Measurements from ENCODE around the gene CASZ1. TPM values are rescaled to one million over a fixed set of nuclear protein-coding genes. Genes with fewer than 3 reads are reported as not detected.
A peak's percentile ranks its signal among the peaks of the same experiment; 100 is the strongest.

CASZ1 gene
- total and polyA plus RNA-seq, 8 donors: 6.0 to 166 (median 39.8) TPM

- Histone ChIP-seq H3K27me3 (peaks cover 0 to 62% (median 23%) of the 10 kb centered on the region in 3 donors), H3K36me3 (no peaks in the 10 kb centered on the region), H3K27ac (no peak overlapping the region), H3K9me3 (no peaks in the 10 kb centered on the region), H3K4me3 (peak overlapping the region in 1 of 4 donors; percentile 11), H3K4me1 (peaks cover 9 to 14% (median 10%) of the 10 kb centered on the region in 4 donors)
- 32 to 53% (median 39%) methylated on average over 10 to 12 of the region's 12 CpGs for WGBS, 5 donors
- no peak for DNase-seq
- intact Hi-C loops (cut with DNase I; ENCODE audit: low total_unique reads): no loop called here
- TF ChIP-seq POLR2A (IDR thresholded peaks at IDR 0.05) (no peak), POLR2AphosphoS5 (IDR thresholded peaks at IDR 0.05) (no peak), EP300 (IDR thresholded peaks at IDR 0.05) (no peak)
- TF ChIP-seq, protein P1, sequence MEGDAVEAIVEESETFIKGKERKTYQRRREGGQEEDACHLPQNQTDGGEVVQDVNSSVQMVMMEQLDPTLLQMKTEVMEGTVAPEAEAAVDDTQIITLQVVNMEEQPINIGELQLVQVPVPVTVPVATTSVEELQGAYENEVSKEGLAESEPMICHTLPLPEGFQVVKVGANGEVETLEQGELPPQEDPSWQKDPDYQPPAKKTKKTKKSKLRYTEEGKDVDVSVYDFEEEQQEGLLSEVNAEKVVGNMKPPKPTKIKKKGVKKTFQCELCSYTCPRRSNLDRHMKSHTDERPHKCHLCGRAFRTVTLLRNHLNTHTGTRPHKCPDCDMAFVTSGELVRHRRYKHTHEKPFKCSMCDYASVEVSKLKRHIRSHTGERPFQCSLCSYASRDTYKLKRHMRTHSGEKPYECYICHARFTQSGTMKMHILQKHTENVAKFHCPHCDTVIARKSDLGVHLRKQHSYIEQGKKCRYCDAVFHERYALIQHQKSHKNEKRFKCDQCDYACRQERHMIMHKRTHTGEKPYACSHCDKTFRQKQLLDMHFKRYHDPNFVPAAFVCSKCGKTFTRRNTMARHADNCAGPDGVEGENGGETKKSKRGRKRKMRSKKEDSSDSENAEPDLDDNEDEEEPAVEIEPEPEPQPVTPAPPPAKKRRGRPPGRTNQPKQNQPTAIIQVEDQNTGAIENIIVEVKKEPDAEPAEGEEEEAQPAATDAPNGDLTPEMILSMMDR (IDR thresholded peaks at IDR 0.05): no peak
Observed at GRCh38 chr1:10835421-10835820, 39.0 kb upstream of the CASZ1 start.

DNA sequence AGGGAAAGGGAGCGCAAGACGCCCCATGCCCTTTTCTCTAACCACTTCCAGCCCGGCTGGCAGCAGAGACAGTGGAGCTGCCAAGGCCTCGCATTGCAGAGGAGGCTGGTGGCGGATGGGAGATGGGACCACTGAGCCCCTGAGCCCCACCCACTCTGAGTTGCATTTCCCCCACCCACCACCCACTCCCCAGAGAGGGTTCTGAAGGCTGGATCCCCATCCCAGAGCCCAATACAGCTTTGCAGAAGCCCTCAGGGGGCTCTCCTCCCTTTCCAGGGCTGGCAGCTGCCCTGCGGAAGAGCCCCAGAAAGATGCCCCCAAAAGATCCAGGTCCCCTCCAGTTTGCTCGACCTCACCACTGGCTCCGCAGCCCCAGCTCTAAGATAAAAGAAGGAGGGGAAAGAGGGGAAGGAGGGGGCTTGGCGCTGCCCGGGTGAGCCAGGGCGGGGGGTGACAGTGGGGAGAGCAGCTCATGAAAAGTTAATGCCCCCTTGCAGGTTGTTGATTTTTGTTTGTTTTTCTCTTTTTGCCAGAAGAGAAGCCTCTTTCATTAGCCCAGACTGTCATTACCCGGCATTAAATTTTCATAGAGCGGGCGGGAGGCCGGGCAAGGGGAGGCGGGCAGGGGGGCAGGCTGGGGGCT is 38.4 kb upstream of the CASZ1 start:
- WGBS, 5 donors: 56 to 62% (median 61%) methylated on average over 16 of the region's 16 CpGs
- no peak overlapping the region for H3K4me3 ChIP-seq
- H3K27me3 ChIP-seq: peaks cover 0 to 62% (median 23%) of the 10 kb centered on the region in 3 donors
- H3K9me3 ChIP-seq: no peaks in the 10 kb centered on the region
- no peak overlapping the region for H3K27ac ChIP-seq
- TF ChIP-seq, protein P1 (IDR thresholded peaks at IDR 0.05): no peak
- TF ChIP-seq POLR2A (IDR thresholded peaks at IDR 0.05) (no peak), EP300 (IDR thresholded peaks at IDR 0.05) (no peak), POLR2AphosphoS5 (IDR thresholded peaks at IDR 0.05) (no peak)
- no peak for DNase-seq
- intact Hi-C loops (cut with DNase I; ENCODE audit: low total_unique reads): no loop called here
- peaks cover 9 to 14% (median 10%) of the 10 kb centered on the region in 4 donors for H3K4me1 ChIP-seq
- H3K36me3 ChIP-seq: no peaks in the 10 kb centered on the region

- H3K9me3 ChIP-seq: no peaks in the 10 kb centered on the region
- no peak for DNase-seq
- H3K36me3 ChIP-seq: no peaks in the 10 kb centered on the region
- intact Hi-C loops (cut with DNase I; ENCODE audit: low total_unique reads): no loop called here
- TF ChIP-seq POLR2AphosphoS5 (IDR thresholded peaks at IDR 0.05) (no peak), EP300 (IDR thresholded peaks at IDR 0.05) (no peak), POLR2A (IDR thresholded peaks at IDR 0.05) (no peak)
- TF ChIP-seq, protein P1 (IDR thresholded peaks at IDR 0.05): no peak
- H3K4me3 ChIP-seq: no peak overlapping the region
- peaks cover 9 to 14% (median 10%) of the 10 kb centered on the region in 4 donors for H3K4me1 ChIP-seq
- H3K27ac ChIP-seq: no peak overlapping the region
- peaks cover 0 to 53% (median 23%) of the 10 kb centered on the region in 3 donors for H3K27me3 ChIP-seq
- WGBS, 5 donors: 73 to 81% (median 77%) methylated on average over 9 of the region's 9 CpGs
Observed at GRCh38 chr1:10833630-10834557, 37.4 kb upstream of the CASZ1 start.

DNA sequence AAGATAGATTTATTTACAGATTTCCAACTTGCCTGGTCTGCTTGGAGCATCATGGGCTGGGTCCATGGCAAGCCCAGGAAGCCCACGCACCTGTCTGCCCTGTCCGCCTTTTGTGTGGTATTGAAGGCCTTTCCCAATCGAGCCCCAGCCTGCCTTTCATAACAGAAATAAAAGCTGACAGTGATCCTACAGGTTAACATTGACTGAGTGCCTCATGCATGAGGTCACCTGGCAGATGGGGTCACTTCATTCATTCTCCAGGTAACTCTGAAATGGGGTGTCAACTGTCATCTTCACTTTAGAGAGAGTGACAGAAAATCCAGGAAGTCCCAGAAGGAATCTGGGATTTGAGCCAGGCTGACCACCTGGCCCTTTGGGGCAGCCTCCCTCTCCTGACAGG is 36.3 kb upstream of the CASZ1 start:
- H3K4me3 ChIP-seq: no peak overlapping the region
- no peak for TF ChIP-seq POLR2A (IDR thresholded peaks at IDR 0.05)
- no peak for TF ChIP-seq POLR2AphosphoS5 (IDR thresholded peaks at IDR 0.05)
- TF ChIP-seq, protein P1 (IDR thresholded peaks at IDR 0.05): no peak
- no peak for TF ChIP-seq EP300 (IDR thresholded peaks at IDR 0.05)
- H3K27ac ChIP-seq: no peak overlapping the region
- H3K36me3 ChIP-seq: no peaks in the 10 kb centered on the region
- no peak for DNase-seq
- intact Hi-C loops (cut with DNase I; ENCODE audit: low total_unique reads): no loop called here
- peaks cover 0 to 52% (median 27%) of the 10 kb centered on the region in 3 donors for H3K27me3 ChIP-seq
- H3K4me1 ChIP-seq: peaks cover 9 to 14% (median 10%) of the 10 kb centered on the region in 4 donors
- 63 to 82% (median 71%) methylated on average over 3 of the region's 3 CpGs for WGBS, 5 donors
- H3K9me3 ChIP-seq: no peaks in the 10 kb centered on the region

Measured in stomach (tissue), 9 donors.